HG02642 (cell line): ENCODE measurements around the gene KCNJ4.

ENCODE experiments used
- ATAC-seq: cut with Tn5 transposase; IDR thresholded peaks from one replicate; pipeline ENCODE4 v1.9.1; 2021; ENCODE audit warnings: mild to moderate bottlenecking; ENCODE audit not compliant: unreplicated experiment, poor library complexity

KCNJ4 gene

GRCh38 chr22:38455076-38455529 lies at the start of gene KCNJ4:
Gene KCNJ4 (minus strand): TSS chr22:38455199. CDS start chr22:38428132, 27,067 bp downstream.
- no peak for ATAC-seq

- no peak for ATAC-seq
Measured at GRCh38 chr22:38503021-38503420, 48.0 kb upstream of the KCNJ4 start.

- no peak for ATAC-seq
Measured at GRCh38 chr22:38501797-38502672, 47.0 kb upstream of the KCNJ4 start.

- ATAC-seq: no peak
Measured at GRCh38 chr22:38497869-38498268, 42.9 kb upstream of the KCNJ4 start.

GRCh38 chr22:38494939-38495338 lies 39.9 kb upstream of the KCNJ4 start:
- no peak for ATAC-seq

- ATAC-seq: no peak
Measured at GRCh38 chr22:38494498-38494897, 39.5 kb upstream of the KCNJ4 start.

GRCh38 chr22:38491707-38492348 lies 36.8 kb upstream of the KCNJ4 start:
- ATAC-seq: no peak

- ATAC-seq: no peak
Measured at GRCh38 chr22:38490915-38491314, 35.9 kb upstream of the KCNJ4 start.

- ATAC-seq: no peak
Measured at GRCh38 chr22:38490475-38490874, 35.5 kb upstream of the KCNJ4 start.

- ATAC-seq: no peak
Measured at GRCh38 chr22:38489561-38490145, 34.7 kb upstream of the KCNJ4 start.

- no peak for ATAC-seq
Measured at GRCh38 chr22:38489142-38489541, 34.1 kb upstream of the KCNJ4 start.

- ATAC-seq: no peak
Measured at GRCh38 chr22:38487946-38488345, 32.9 kb upstream of the KCNJ4 start.

GRCh38 chr22:38485783-38486182 lies 30.8 kb upstream of the KCNJ4 start:
- no peak for ATAC-seq

- ATAC-seq: no peak
Measured at GRCh38 chr22:38484244-38484643, 29.2 kb upstream of the KCNJ4 start.

- ATAC-seq: no peak
Measured at GRCh38 chr22:38482662-38483308, 27.8 kb upstream of the KCNJ4 start.

GRCh38 chr22:38481871-38482332 lies 26.9 kb upstream of the KCNJ4 start:
- no peak for ATAC-seq

- ATAC-seq: no peak
Measured at GRCh38 chr22:38481162-38481870, 26.3 kb upstream of the KCNJ4 start.

- no peak for ATAC-seq
Measured at GRCh38 chr22:38479096-38479837, 24.3 kb upstream of the KCNJ4 start.

GRCh38 chr22:38477585-38477984 lies 22.6 kb upstream of the KCNJ4 start:
- no peak for ATAC-seq
